GM12878 (cell line): ENCODE measurements around the gene OR2A12. TPM values are rescaled to one million over a fixed set of nuclear protein-coding genes. Genes with fewer than 3 reads are reported as not detected.
A peak's percentile ranks its signal among the peaks of the same experiment; 100 is the strongest.

Experiments used
- ATAC-seq: fragments of 200-7000 bp; cut with Tn5 transposase; 3 replicates; pipeline ENCODE4 v1.9.1; 2020; ENCODE audit warnings: mild to moderate bottlenecking, moderate library complexity
- BruUV-seq: library from RNA; stranded (reverse); fragments of 400-500 nt; replicated peaks from 2 replicates; lab custom pipeline; 2021; lab: Mats Ljungman, UMichigan
- CTCF ChIA-PET: fragments of 300-600 bp; sonication (Branson Sonifier 250); formaldehyde crosslinking; extraction: SDS; loops from one replicate; lab custom pipeline; 2021; ENCODE audit warnings: inconsistent platforms; lab: Yijun Ruan, JAX
- POLR2A ChIA-PET: fragments of 350-600 bp; formaldehyde crosslinking; extraction: SDS; loops from one replicate; lab custom pipeline; 2021; ENCODE audit warnings: inconsistent platforms; lab: Charles Lee
- RAD21 ChIA-PET: fragments of 300-600 bp; sonication (Branson Sonifier 250); formaldehyde crosslinking; loops from one replicate; lab custom pipeline; 2023; ENCODE audit warnings: antibody characterized with exemption; ENCODE audit not compliant: unreplicated experiment; lab: Charles Lee
- SMC1A ChIA-PET: fragments of 300-600 bp; sonication (Branson Sonifier 250); formaldehyde crosslinking; loops from one replicate; lab custom pipeline; 2023; ENCODE audit not compliant: unreplicated experiment, uncharacterized antibody; lab: Charles Lee
- DNase-seq: peaks from one replicate; pipeline ENCODE4 v3.0.0-alpha.2; 2011; ENCODE audit warnings: low read depth, low spot score
- FAIRE-seq: peaks from 3 replicates; lab custom pipeline; 2011; peaks lifted over from hg19 to GRCh38; lab: Jason Lieb, UNC
- H2AFZ ChIP-seq: 2 replicates; pipeline ENCODE4 v1.6.0; 2011; ENCODE audit warnings: low read depth, low read length, control low read depth; ENCODE audit not compliant: control insufficient read depth
- H3K27ac ChIP-seq: 2 replicates; pipeline ENCODE4 v1.5.1; 2011; ENCODE audit warnings: control low read depth; ENCODE audit not compliant: control insufficient read depth, insufficient read depth
- H3K27me3 ChIP-seq, 2 experiments: replicated peaks in 1 of 2; 2 replicates each; pipeline versions ENCODE4 v1.6.0 to v1.6.1; 2011; ENCODE audit warnings: low read length in 1 of 2; ENCODE audit not compliant: control insufficient read depth in 2 of 2, insufficient read depth in 2 of 2
- H3K36me3 ChIP-seq, 2 experiments: 2 replicates each; pipeline ENCODE4 v1.5.1; 2011; ENCODE audit warnings: low read length in 1 of 2; ENCODE audit not compliant: control insufficient read depth in 2 of 2, insufficient read depth in 2 of 2
- H3K4me1 ChIP-seq: 2 replicates; pipeline ENCODE4 v1.6.1; 2011; ENCODE audit warnings: mild to moderate bottlenecking, low read length, moderate library complexity, mixed read lengths; ENCODE audit not compliant: control insufficient read depth, insufficient read depth
- H3K4me2 ChIP-seq: 2 replicates; pipeline ENCODE4 v1.6.0; 2011; ENCODE audit warnings: control low read depth; ENCODE audit not compliant: control insufficient read depth, insufficient read depth
- H3K4me3 ChIP-seq: fragments of 200-600 bp; sonication (generic); 2 replicates; pipeline ENCODE4 v1.5.1; 2016
- H3K79me2 ChIP-seq: 2 replicates; pipeline ENCODE4 v1.6.0; 2011; ENCODE audit warnings: low read length; ENCODE audit not compliant: control insufficient read depth, insufficient read depth
- H3K9ac ChIP-seq: 2 replicates; pipeline ENCODE4 v1.8.0; 2011; ENCODE audit warnings: low read length, control low read depth, mixed read lengths; ENCODE audit not compliant: control insufficient read depth, insufficient read depth
- H3K9me3 ChIP-seq: replicated peaks from 3 replicates; pipeline ENCODE4 v1.5.1; 2011; ENCODE audit warnings: mild to moderate bottlenecking, low read length; ENCODE audit not compliant: control insufficient read depth, insufficient read depth
- H4K20me1 ChIP-seq: 2 replicates; pipeline ENCODE4 v1.6.0; 2011; ENCODE audit not compliant: control insufficient read depth, insufficient read depth
- BCL11A ChIP-seq: IDR thresholded peaks from 2 replicates; pipeline ENCODE4 v1.6.1; 2011; ENCODE audit warnings: low read depth, low read length
- CTCF ChIP-seq, 3 experiments: IDR thresholded peaks in 2 of 3; conservative IDR thresholded peaks in 1 of 3; 2 replicates each; pipeline ENCODE4 v1.5.1; 2011; ENCODE audit warnings: low read depth in 3 of 3, low read length in 3 of 3, mild to moderate bottlenecking in 3 of 3, control low read depth in 2 of 3, moderate library complexity in 2 of 3, inconsistent platforms in 1 of 3, mixed read lengths in 1 of 3; ENCODE audit not compliant: control insufficient read depth in 2 of 3, insufficient read depth in 1 of 3; ENCODE audit errors: extremely low read depth in 1 of 3
- EED ChIP-seq: sonication (generic); IDR thresholded peaks from 2 replicates; pipeline ENCODE4 v1.6.1; 2016; ENCODE audit warnings: antibody characterized with exemption, low read depth
- KDM1A ChIP-seq: fragments of 200-600 bp; sonication (generic); IDR thresholded peaks from 2 replicates; pipeline ENCODE4 v1.6.1; 2016; ENCODE audit warnings: borderline replicate concordance
- MTA3 ChIP-seq: IDR thresholded peaks from 2 replicates; pipeline ENCODE4 v1.6.1; 2012; ENCODE audit warnings: low read length, inconsistent platforms, borderline replicate concordance
- NFYA ChIP-seq: IDR thresholded peaks from 2 replicates; pipeline ENCODE4 v1.6.1; 2011; ENCODE audit warnings: low read depth, mild to moderate bottlenecking, low read length, improper control_type of control experiment, borderline replicate concordance
- NR2F1 ChIP-seq: fragments of 450-650 bp; conservative IDR thresholded peaks from 2 replicates; pipeline ENCODE4 v1.6.1; 2017; ENCODE audit warnings: mild to moderate bottlenecking
- RELA ChIP-seq: fragments of 450-650 bp; IDR thresholded peaks from 2 replicates; pipeline ENCODE4 v1.8.0; 2014; ENCODE audit warnings: borderline replicate concordance; ENCODE audit not compliant: partially characterized antibody
- SRF ChIP-seq, 2 experiments: IDR thresholded peaks; 2 replicates each; pipeline ENCODE4 v1.6.1; 2011; ENCODE audit warnings: low read depth in 2 of 2, low read length in 2 of 2, mild to moderate bottlenecking in 1 of 2, moderate library complexity in 1 of 2
- in situ Hi-C: fragments of 300-500 bp; cut with MboI; formaldehyde crosslinking; loops from 9 replicates; pipeline ENCODE4 v1.14.3; 2018; ENCODE audit warnings: mixed read lengths
- intact Hi-C: fragments of 100-400 bp; cut with micrococcal nuclease; formaldehyde crosslinking; loops from one replicate; pipeline ENCODE4 v1.14.2; 2022; ENCODE audit not compliant: unreplicated experiment
- polyA plus RNA-seq, 11 experiments: library from polyadenylated mRNA; depleted of rRNA in 4 of 11; unstranded in 6 of 11; stranded (reverse) in 5 of 11; fragments of >200 nt; fragmentation: Nextera tagmentation in 4 of 11; fragmentation: Illumina TruSeq in 1 of 11; extraction: Ambion mirVana in 4 of 11; extraction: Trizol in 1 of 11; gene quantifications; 1 replicate in 1 of 11; 2 replicates in 10 of 11; pipeline versions ENCODE4 v1.2.1 to v1.2.3, GENCODE V29; 2011 to 2016; ENCODE audit warnings: inconsistent platforms in 2 of 11, missing spikeins in 2 of 11, low read depth in 1 of 11
- total RNA-seq, 4 experiments: library from RNA; depleted of rRNA in 3 of 4; stranded (reverse); fragments of >200 nt in 3 of 4; fragmentation: Illumina TruSeq in 1 of 4; extraction: Trizol in 1 of 4; gene quantifications; 2 replicates each; pipeline versions ENCODE4 v1.2.1 to v1.2.3, GENCODE V29; 2013 to 2021
- TF ChIP-seq, protein P1 (sequence below): IDR thresholded peaks from 2 replicates; pipeline ENCODE4 v1.6.1; 2012; ENCODE audit warnings: low read depth, low read length, improper control_type of control experiment

Gene OR2A12
- total and polyA plus RNA-seq, 10 of the 15 experiments (the other 5 are each of a cell fraction or from before 2014, with no cell fraction given): not detected

DNA sequence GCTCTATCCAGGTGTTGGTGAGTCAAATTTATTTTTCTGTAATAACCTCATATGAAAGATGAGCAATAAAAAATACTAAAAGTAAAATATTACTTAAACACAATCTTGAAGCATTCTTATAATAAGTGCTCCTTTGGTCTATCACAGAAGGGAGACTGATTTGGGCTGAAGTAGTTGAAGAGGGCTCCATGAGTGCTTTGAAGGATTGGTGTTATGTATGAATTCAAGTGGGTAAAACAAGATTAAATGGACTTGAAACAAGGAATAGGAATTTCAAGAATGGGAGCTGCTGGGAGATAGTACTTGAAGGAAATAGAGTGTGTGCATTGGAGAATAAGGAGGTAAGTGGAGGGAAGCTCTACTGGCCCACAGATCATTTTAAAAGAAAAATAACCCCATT lies 16.0 kb downstream of the OR2A12 start:
- SMC1A ChIA-PET: no interaction called here

DNA sequence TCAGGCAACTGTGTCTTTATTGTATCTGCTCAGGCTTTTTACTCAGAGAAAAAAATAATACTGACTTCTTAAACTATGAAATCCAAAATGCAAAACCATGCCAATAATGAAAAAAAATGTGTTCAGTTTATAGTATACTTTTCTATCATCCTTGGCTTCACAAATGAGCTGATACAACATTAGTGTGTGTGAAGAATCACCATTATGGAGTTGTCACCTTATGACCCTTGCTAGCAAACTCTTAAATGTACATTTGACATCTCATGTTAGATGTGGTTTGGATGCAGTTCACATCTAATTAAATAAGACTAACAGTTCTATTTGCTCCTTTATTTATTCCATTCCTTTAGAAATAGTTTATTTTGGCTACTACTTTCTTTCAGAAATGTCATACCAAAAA lies 19.1 kb downstream of the OR2A12 start:
- no peaks in the 10 kb centered on the region for H3K36me3 ChIP-seq
- no peaks in the 10 kb centered on the region for H3K9me3 ChIP-seq
- SMC1A ChIA-PET: interaction anchor here (0.6 to 1.3 kb wide), 3 partner anchors 11 to 1209 kb away, joined by 3 to 4 read pairs (median 3); no protein-coding TSS in a partner anchor
- H3K4me1 ChIP-seq: no peaks in the 10 kb centered on the region
- no peaks in the 10 kb centered on the region for H3K27me3 ChIP-seq
- CTCF ChIA-PET: interaction anchor here (1.7 kb wide), 1 partner anchor 23 kb away, joined by 8 read pairs; no protein-coding TSS in a partner anchor
- no peak for ATAC-seq
- H4K20me1 ChIP-seq: no peaks in the 10 kb centered on the region
- POLR2A ChIA-PET: no interaction called here
- H3K9ac ChIP-seq: no peak overlapping the region
- intact Hi-C loops (no loop called here), in situ Hi-C loops (no loop called here)
- RAD21 ChIA-PET: no interaction called here
- no peak overlapping the region for H3K4me2 ChIP-seq
- no peak for DNase-seq
- H3K27ac ChIP-seq: no peak overlapping the region
- BruUV-seq: no TSS peak
- H3K4me3 ChIP-seq: no peak overlapping the region
- no peak for FAIRE-seq
- no peaks in the 10 kb centered on the region for H3K79me2 ChIP-seq
- H2AFZ ChIP-seq: no peak overlapping the region
- TF ChIP-seq CTCF (IDR thresholded peaks at IDR 0.05 in 2 of 3, conservative IDR thresholded peaks at IDR 0.05 in 1 of 3; ENCODE audit: control insufficient read depth in 2 of 3, extremely low read depth in 1 of 3, insufficient read depth in 1 of 3, low read depth in 3 of 3, low read length in 3 of 3): no peak
- TF ChIP-seq RELA: no peak
- TF ChIP-seq NR2F1: 0 out of 2 replicates have a peak, but pooled peaks have one; percentile 6

More for the DNA sequence above, 16.0 kb downstream of the OR2A12 start:
- Histone ChIP-seq H3K27me3 (no peaks in the 10 kb centered on the region), H3K9ac (no peak overlapping the region), H2AFZ (no peak overlapping the region), H3K36me3 (no peaks in the 10 kb centered on the region), H3K79me2 (no peaks in the 10 kb centered on the region), H3K27ac (no peak overlapping the region), H3K4me2 (no peak overlapping the region), H4K20me1 (no peaks in the 10 kb centered on the region), H3K9me3 (no peaks in the 10 kb centered on the region), H3K4me1 (no peaks in the 10 kb centered on the region), H3K4me3 (no peak overlapping the region)
- no TSS peak for BruUV-seq
- CTCF ChIA-PET: no interaction called here
- in situ Hi-C loops (no loop called here), intact Hi-C loops (no loop called here)
- DNase-seq: no peak
- no peak for FAIRE-seq
- RAD21 ChIA-PET: no interaction called here
- ATAC-seq: no peak
- TF ChIP-seq, protein P1, sequence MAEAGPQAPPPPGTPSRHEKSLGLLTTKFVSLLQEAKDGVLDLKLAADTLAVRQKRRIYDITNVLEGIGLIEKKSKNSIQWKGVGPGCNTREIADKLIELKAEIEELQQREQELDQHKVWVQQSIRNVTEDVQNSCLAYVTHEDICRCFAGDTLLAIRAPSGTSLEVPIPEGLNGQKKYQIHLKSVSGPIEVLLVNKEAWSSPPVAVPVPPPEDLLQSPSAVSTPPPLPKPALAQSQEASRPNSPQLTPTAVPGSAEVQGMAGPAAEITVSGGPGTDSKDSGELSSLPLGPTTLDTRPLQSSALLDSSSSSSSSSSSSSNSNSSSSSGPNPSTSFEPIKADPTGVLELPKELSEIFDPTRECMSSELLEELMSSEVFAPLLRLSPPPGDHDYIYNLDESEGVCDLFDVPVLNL: no peak
- TF ChIP-seq KDM1A (no peak), EED (no peak), SRF (IDR thresholded peaks at IDR 0.05; ENCODE audit: low read depth in 2 of 2, low read length in 2 of 2) (no peak), NFYA (no peak), MTA3 (no peak), BCL11A (no peak)
- POLR2A ChIA-PET: no interaction called here
